HG03159 (cell line): ENCODE measurements around the gene RALGPS1.

Experiments
- ATAC-seq: cut with Tn5 transposase; IDR thresholded peaks from one replicate; pipeline ENCODE4 v1.9.1; 2021; ENCODE audit warnings: mild to moderate bottlenecking, moderate library complexity; ENCODE audit not compliant: unreplicated experiment

The RALGPS1 gene

GRCh38 chr9:127050152-127050551 lies 135.6 kb downstream of the RALGPS1 start:
- no peak for ATAC-seq

- ATAC-seq = no peak
Observed at GRCh38 chr9:127050591-127051001, 136.0 kb downstream of the RALGPS1 start.

GRCh38 chr9:127051881-127052595 lies 137.5 kb downstream of the RALGPS1 start:
- ATAC-seq = no peak

GRCh38 chr9:127053057-127053821 lies 138.7 kb downstream of the RALGPS1 start:
- no peak for ATAC-seq

GRCh38 chr9:127053960-127054359 lies 139.4 kb downstream of the RALGPS1 start:
- no peak for ATAC-seq

GRCh38 chr9:127055745-127056402 lies 141.3 kb downstream of the RALGPS1 start:
- ATAC-seq = no peak

GRCh38 chr9:127056446-127056845 lies 141.9 kb downstream of the RALGPS1 start:
- no peak for ATAC-seq

- no peak for ATAC-seq
Observed at GRCh38 chr9:127058011-127058644, 143.5 kb downstream of the RALGPS1 start.

- no peak for ATAC-seq
Observed at GRCh38 chr9:127058645-127059021, 144.1 kb downstream of the RALGPS1 start.

GRCh38 chr9:127059030-127059429 lies 144.4 kb downstream of the RALGPS1 start:
- ATAC-seq = no peak

- ATAC-seq = no peak
Observed at GRCh38 chr9:127059765-127060361, 145.3 kb downstream of the RALGPS1 start.

GRCh38 chr9:127061411-127061810 lies 146.8 kb downstream of the RALGPS1 start:
- ATAC-seq = no peak

- ATAC-seq = no peak
Observed at GRCh38 chr9:127064335-127064734, 149.8 kb downstream of the RALGPS1 start.

GRCh38 chr9:127065592-127065991 lies 151.0 kb downstream of the RALGPS1 start:
- ATAC-seq = no peak

GRCh38 chr9:127066060-127066850 lies 151.7 kb downstream of the RALGPS1 start:
- no peak for ATAC-seq

- ATAC-seq = no peak
Observed at GRCh38 chr9:127066851-127067136, 152.2 kb downstream of the RALGPS1 start.

- no peak for ATAC-seq
Observed at GRCh38 chr9:127067603-127068220, 153.1 kb downstream of the RALGPS1 start.

- ATAC-seq = no peak
Observed at GRCh38 chr9:127074561-127075548, 160.3 kb downstream of the RALGPS1 start.
